ENCODE results near the gene PI4KB. TPM values are rescaled to one million over a fixed set of nuclear protein-coding genes. Genes with fewer than 3 reads are reported as not detected.
"Not testable (repeated sequence)": the region's sequence is repeated elsewhere in the genome, so short reads cannot be mapped to it uniquely, and the experiment has no call there.

PI4KB gene
- total RNA-seq, 4 donors from 2014 or later, result 65.5 to 98.1 (median 77.3) TPM

GRCh38 chr1:151356696-151357095, 29.5 kb upstream of the PI4KB start:
- no peaks in the 10 kb centered on the region for H3K4me1 ChIP-seq
- H3K36me3 ChIP-seq, result no peaks in the 10 kb centered on the region
- intact Hi-C loops (cut with DNase I; ENCODE audit: low total_unique reads), result no loop called here
- no peaks in the 10 kb centered on the region for H3K9me3 ChIP-seq
- TF ChIP-seq CTCF (IDR thresholded peaks at IDR 0.05 in 4 of 5, conservative IDR thresholded peaks at IDR 0.05 in 1 of 5) (no peak), POLR2A (IDR thresholded peaks at IDR 0.05) (no peak)
- DNase-seq (no peak), ATAC-seq (no peak)
- in situ Hi-C loops (cut with MboI; ENCODE audit: low sequenced_read_pairs in 4 of 4), result loop anchor here in 1 of 4 donors (5.0 kb wide), 1 partner anchor 41 kb away; the partner anchor contains the start of gene PSMB4
- no peaks in the 10 kb centered on the region for H3K27me3 ChIP-seq
- H3K4me3 ChIP-seq, result no peak overlapping the region
- no peak overlapping the region for H3K27ac ChIP-seq

DNA sequence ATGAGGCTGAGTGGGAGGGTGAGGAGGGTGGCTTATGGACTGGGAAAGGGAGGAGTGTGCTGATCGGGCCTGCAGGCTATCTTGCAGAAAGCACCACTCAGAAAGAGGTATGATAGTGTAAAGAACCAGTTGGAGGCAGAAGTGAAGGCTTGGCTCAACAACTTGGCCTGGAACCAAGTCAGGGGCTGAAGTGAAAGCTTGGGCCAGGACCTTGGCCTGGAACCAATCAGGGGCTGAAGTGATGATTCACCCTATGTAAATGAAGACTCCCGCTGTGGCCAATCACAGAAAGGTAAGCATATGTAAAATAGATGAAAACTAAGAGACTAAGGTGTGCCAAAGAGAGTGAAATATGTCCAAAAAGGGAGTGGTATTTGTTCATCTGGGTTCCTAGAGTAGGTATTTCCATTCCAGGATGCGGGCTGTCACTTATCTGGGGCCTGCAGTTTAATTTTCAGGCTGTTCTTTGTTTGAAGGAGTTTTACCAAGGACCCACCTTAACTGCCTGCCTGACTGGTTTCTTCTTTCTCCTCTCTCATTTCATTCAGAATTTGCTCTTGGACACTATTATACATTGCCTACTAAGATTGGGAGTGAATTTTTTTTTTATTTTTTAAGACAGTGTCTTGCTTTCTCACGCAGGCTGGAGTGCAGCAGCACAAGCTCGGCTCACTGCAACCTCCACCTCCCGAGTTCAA, 25.0 kb upstream of the PI4KB start:
- no peaks in the 10 kb centered on the region for H3K27me3 ChIP-seq
- intact Hi-C loops (cut with DNase I; ENCODE audit: low total_unique reads), result no loop called here
- no peak overlapping the region for H3K4me3 ChIP-seq
- ATAC-seq (no peak), DNase-seq (no peak)
- no peaks in the 10 kb centered on the region for H3K36me3 ChIP-seq
- no peaks in the 10 kb centered on the region for H3K9me3 ChIP-seq
- in situ Hi-C loops (cut with MboI; ENCODE audit: low sequenced_read_pairs in 4 of 4), result no loop called here
- H3K27ac ChIP-seq, result no peak overlapping the region
- peaks cover 0 to 4% of the 10 kb centered on the region in 2 donors for H3K4me1 ChIP-seq
- TF ChIP-seq POLR2A (IDR thresholded peaks at IDR 0.05), result no peak
- TF ChIP-seq CTCF (IDR thresholded peaks at IDR 0.05 in 4 of 5, conservative IDR thresholded peaks at IDR 0.05 in 1 of 5), result no peak

DNA sequence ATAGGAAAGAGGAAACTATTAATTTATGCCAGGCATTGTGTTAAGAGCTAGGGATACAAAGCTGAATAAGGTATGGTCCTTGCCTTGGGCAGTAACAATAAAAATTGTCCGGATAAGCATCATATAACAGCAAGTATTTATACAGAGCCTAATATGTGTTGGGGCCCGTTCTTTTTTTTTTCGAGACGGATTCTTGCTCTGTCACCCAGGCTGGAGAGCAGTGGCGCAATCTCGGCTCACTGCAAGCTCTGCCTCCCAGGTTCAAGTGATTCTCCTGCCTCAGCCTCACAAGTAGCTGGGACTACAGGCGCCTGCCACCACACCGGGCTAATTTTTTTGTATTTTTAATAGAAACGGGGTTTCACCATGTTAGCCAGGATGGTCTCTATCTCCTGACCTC, 23.1 kb upstream of the PI4KB start:
- H3K27me3 ChIP-seq; intact Hi-C loops (cut with DNase I; ENCODE audit: low total_unique reads); in situ Hi-C loops (cut with MboI; ENCODE audit: low sequenced_read_pairs in 4 of 4); H3K9me3 ChIP-seq; H3K36me3 ChIP-seq; H3K27ac ChIP-seq; H3K4me3 ChIP-seq; DNase-seq; ATAC-seq: not testable (repeated sequence)
- peaks cover 0 to 13% of the 10 kb centered on the region in 2 donors for H3K4me1 ChIP-seq

GRCh38 chr1:151347523-151348246, 20.5 kb upstream of the PI4KB start:
- peak overlapping the region; percentile 46 to 81 (median 71) for H3K4me3 ChIP-seq
- peak overlapping the region; percentile 83 to 89 (median 86) for H3K27ac ChIP-seq
- intact Hi-C loops (cut with DNase I; ENCODE audit: low total_unique reads) (loop anchor here (1.0 to 5.0 kb wide), 3 partner anchors 52 to 93 kb away; partner anchors contain the start of genes PSMB4, PSMD4 and ZNF687), in situ Hi-C loops (cut with MboI; ENCODE audit: low sequenced_read_pairs in 4 of 4) (loop anchor here in 1 of 4 donors (10.0 kb wide), 1 partner anchor 153 kb away; the partner anchor contains the start of genes PIP5K1A and VPS72)
- H3K36me3 ChIP-seq, result peaks cover 0 to 22% of the 10 kb centered on the region in 2 donors
- ATAC-seq (no peak), DNase-seq (no peak)
- TF ChIP-seq CTCF (IDR thresholded peaks at IDR 0.05 in 4 of 5, conservative IDR thresholded peaks at IDR 0.05 in 1 of 5), result no peak
- TF ChIP-seq POLR2A (IDR thresholded peaks at IDR 0.05), result no peak
- H3K4me1 ChIP-seq, result peaks cover 0 to 13% of the 10 kb centered on the region in 2 donors
- H3K9me3 ChIP-seq, result no peaks in the 10 kb centered on the region
- H3K27me3 ChIP-seq, result no peaks in the 10 kb centered on the region
